GM12892 (cell line): ENCODE results near the gene PSMD5.

Experiments used
- POLR2A ChIP-seq: IDR thresholded peaks from 2 replicates; pipeline ENCODE4 v1.6.1; 2011; ENCODE audit warnings: low read depth, low read length, control low read depth
- POLR2AphosphoS5 ChIP-seq: IDR thresholded peaks from 2 replicates; pipeline ENCODE4 v1.6.1; 2011; ENCODE audit warnings: low read depth, low read length, control low read depth
- TAF1 ChIP-seq: IDR thresholded peaks from 2 replicates; pipeline ENCODE4 v1.6.1; 2011; ENCODE audit warnings: low read depth, mild to moderate bottlenecking, control low read depth, low read length, borderline replicate concordance

DNA sequence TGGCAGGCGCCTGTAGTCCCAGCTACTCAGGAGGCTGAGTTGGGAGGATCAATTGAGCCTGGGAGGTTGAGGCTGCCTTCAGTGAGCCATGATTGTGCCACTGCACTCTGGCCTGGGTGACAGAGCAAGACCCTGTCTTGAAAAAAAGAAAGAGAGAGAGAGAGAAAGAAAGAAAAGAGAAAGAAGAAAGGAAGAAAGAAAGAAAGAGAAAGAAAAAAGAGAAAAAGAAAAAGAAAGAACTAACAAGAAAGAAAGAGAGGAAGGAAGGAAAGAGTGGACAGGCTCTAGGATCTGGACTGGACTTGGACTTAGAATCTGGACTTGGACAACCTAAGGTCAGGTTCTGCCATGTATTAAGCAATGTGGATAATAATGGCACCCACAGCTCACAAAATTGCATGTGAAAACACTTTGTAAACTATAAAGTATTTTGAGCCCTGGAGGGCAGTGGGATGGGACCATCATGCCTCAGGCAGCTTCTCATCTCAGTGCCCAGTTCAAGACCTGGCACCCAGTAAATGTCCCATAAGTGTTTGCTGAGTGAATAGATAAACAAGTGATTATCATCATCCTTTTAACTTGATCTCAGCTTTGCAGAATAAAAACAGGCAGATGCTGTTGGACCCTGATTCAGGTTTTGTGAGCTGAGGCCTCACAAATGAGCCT is 47.0 kb upstream of the PSMD5 start:
- TF ChIP-seq POLR2A: no peak
- no peak for TF ChIP-seq POLR2AphosphoS5
- TF ChIP-seq TAF1: no peak
